ENCODE results near the gene TNFRSF8. TPM values are rescaled to one million over a fixed set of nuclear protein-coding genes. Genes with fewer than 3 reads are reported as not detected.

The TNFRSF8 gene
- total and polyA plus RNA-seq, 9 of the 15 experiments (the other 6 are each of a cell fraction or from before 2014, with no cell fraction given) = 3.5 to 38.4 (median 17.1) TPM

DNA sequence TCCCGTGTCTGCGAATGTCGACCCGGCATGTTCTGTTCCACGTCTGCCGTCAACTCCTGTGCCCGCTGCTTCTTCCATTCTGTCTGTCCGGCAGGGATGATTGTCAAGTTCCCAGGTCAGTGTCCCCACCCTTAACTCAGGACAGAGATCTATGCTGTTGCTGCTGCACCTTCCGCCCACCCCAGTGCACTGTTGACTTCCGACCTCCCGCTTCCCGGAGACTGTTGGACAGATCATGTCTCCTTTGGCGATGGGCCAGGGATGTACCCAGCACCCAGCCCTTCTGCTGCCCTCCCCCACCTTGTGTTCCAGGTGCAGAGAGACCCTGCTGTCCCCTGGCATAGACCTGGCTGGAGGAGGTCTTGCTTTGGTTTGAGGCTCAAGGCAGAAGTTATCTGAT lies 41.3 kb downstream of the TNFRSF8 start:
- BruUV-seq (replicated peaks) = no TSS peak
- TF ChIP-seq NR2F6 (CRISPR knock-in tag; IDR thresholded peaks at IDR 0.05) (no peak), NFIC (IDR thresholded peaks at IDR 0.05) (peak; percentile 62)
- peak overlapping the region in 1 of 2 experiments; percentile 57; a peak in 2 of 4 replicates for H3K9ac ChIP-seq (ENCODE audit: insufficient read depth in 1 of 2, low read depth in 2 of 2, low read length in 2 of 2)
- peaks cover 54% of the 10 kb centered on the region; the same call in 2 of the 3 replicates for H3K36me3 ChIP-seq (ENCODE audit: control insufficient read depth, insufficient read depth, low read length)
- CTCF ChIA-PET (ENCODE audit: low intra/inter-chr PET ratio) = no interaction called here
- in situ Hi-C loops (cut with MboI) (no loop called here), intact Hi-C loops (cut with micrococcal nuclease) (no loop called here)
- H3K9me1 ChIP-seq (ENCODE audit: control insufficient read depth, insufficient read depth, low read length) = no peaks in the 10 kb centered on the region
- no peaks in the 10 kb centered on the region for H4K20me1 ChIP-seq (replicated peaks; ENCODE audit: control insufficient read depth, insufficient read depth, low read length)
- no peak overlapping the region for H3K27ac ChIP-seq (ENCODE audit: extremely low read depth, low read depth, low read length)
- DNase-seq (ENCODE audit: extremely low read depth in 1 of 4, low spot score in 3 of 4) (no peak), FAIRE-seq (no peak), ATAC-seq (no peak)
- no peaks in the 10 kb centered on the region for H3K79me2 ChIP-seq (ENCODE audit: control insufficient read depth, insufficient read depth, low read length)
- no peak overlapping the region for H2AFZ ChIP-seq (ENCODE audit: low read depth, low read length)
- H3K4me3 ChIP-seq = no peak overlapping the region
- H3K4me1 ChIP-seq (replicated peaks in 1 of 2; ENCODE audit: control insufficient read depth in 2 of 2, insufficient read depth in 2 of 2, low read length in 2 of 2) = peaks cover 0 to 8% of the 10 kb centered on the region in 2 experiments; a peak in 3 of 5 replicates
- 62% methylated on average over 12 of the region's 13 CpGs for WGBS (ENCODE audit: insufficient coverage, low coverage, missing lambda C conversion rate)
- no peak overlapping the region for H3K4me2 ChIP-seq (ENCODE audit: insufficient read depth, low read length)
- no peaks in the 10 kb centered on the region for H3K9me3 ChIP-seq (replicated peaks; ENCODE audit: control insufficient read depth, insufficient read depth, low read depth, low read length)
- POLR2A ChIA-PET = interaction anchor here (0.6 kb wide), 1 partner anchor 66 kb away, joined by 3 read pairs; no protein-coding TSS in a partner anchor
- no peaks in the 10 kb centered on the region for H3K27me3 ChIP-seq (ENCODE audit: control insufficient read depth in 2 of 2, insufficient read depth in 2 of 2, low read length in 2 of 2)

GRCh38 chr1:12106153-12106552 lies 43.0 kb downstream of the TNFRSF8 start:
- no peaks in the 10 kb centered on the region for H3K9me1 ChIP-seq (ENCODE audit: control insufficient read depth, insufficient read depth, low read length)
- DNase-seq (ENCODE audit: extremely low read depth in 1 of 4, low spot score in 3 of 4) = no peak
- no peak overlapping the region for H2AFZ ChIP-seq (ENCODE audit: low read depth, low read length)
- H3K4me1 ChIP-seq (replicated peaks in 1 of 2; ENCODE audit: control insufficient read depth in 2 of 2, insufficient read depth in 2 of 2, low read length in 2 of 2) = peaks cover 0 to 8% of the 10 kb centered on the region in 2 experiments; a peak in 3 of 5 replicates
- ATAC-seq = no peak
- H3K27me3 ChIP-seq (ENCODE audit: control insufficient read depth in 2 of 2, insufficient read depth in 2 of 2, low read length in 2 of 2) = no peaks in the 10 kb centered on the region
- H3K9ac ChIP-seq (ENCODE audit: insufficient read depth in 1 of 2, low read depth in 2 of 2, low read length in 2 of 2) = 0 out of 4 replicates have a peak overlapping the region, but pooled peaks of 1 of the 2 experiments have one; percentile 22
- CTCF ChIA-PET (ENCODE audit: low intra/inter-chr PET ratio) = interaction anchor here (0.9 kb wide), 1 partner anchor 170 kb away, joined by 3 read pairs; no protein-coding TSS in a partner anchor
- H3K9me3 ChIP-seq (replicated peaks; ENCODE audit: control insufficient read depth, insufficient read depth, low read depth, low read length) = no peaks in the 10 kb centered on the region
- POLR2A ChIA-PET = interaction anchor here (2.4 kb wide), 1 partner anchor 197 kb away, joined by 9 read pairs; no protein-coding TSS in a partner anchor
- no peak for FAIRE-seq
- WGBS (ENCODE audit: insufficient coverage, low coverage, missing lambda C conversion rate) = 77% methylated on average over 5 of the region's 5 CpGs
- no peaks in the 10 kb centered on the region for H3K79me2 ChIP-seq (ENCODE audit: control insufficient read depth, insufficient read depth, low read length)
- no peak overlapping the region for H3K4me2 ChIP-seq (ENCODE audit: insufficient read depth, low read length)
- H3K27ac ChIP-seq (ENCODE audit: extremely low read depth, low read depth, low read length) = no peak overlapping the region
- intact Hi-C loops (cut with micrococcal nuclease) (no loop called here), in situ Hi-C loops (cut with MboI) (no loop called here)
- no TSS peak for BruUV-seq (replicated peaks)
- peaks cover 55% of the 10 kb centered on the region; the same call in 2 of the 3 replicates for H3K36me3 ChIP-seq (ENCODE audit: control insufficient read depth, insufficient read depth, low read length)
- H3K4me3 ChIP-seq = no peak overlapping the region
- H4K20me1 ChIP-seq (replicated peaks; ENCODE audit: control insufficient read depth, insufficient read depth, low read length) = no peaks in the 10 kb centered on the region
- TF ChIP-seq SAFB (IDR thresholded peaks at IDR 0.05; ENCODE audit: borderline replicate concordance, low read depth, low read length) (no peak), TAF15 (IDR thresholded peaks at IDR 0.05; ENCODE audit: low read depth, low read length) (no peak), HBP1 (CRISPR knock-in tag; IDR thresholded peaks at IDR 0.05) (no peak), ZNF239 (CRISPR knock-in tag; IDR thresholded peaks at IDR 0.05) (no peak), HLTF (IDR thresholded peaks at IDR 0.05) (no peak), SAP30 (IDR thresholded peaks at IDR 0.05; ENCODE audit: borderline replicate concordance, insufficient read depth, low read depth, low read length, poor library complexity, severe bottlenecking) (no peak), YBX1 (IDR thresholded peaks at IDR 0.05) (no peak), ZNF79 (CRISPR knock-in tag; IDR thresholded peaks at IDR 0.05; ENCODE audit: low read depth) (no peak), NBN (IDR thresholded peaks at IDR 0.05; ENCODE audit: low read depth) (no peak), HMG20A (CRISPR knock-in tag; conservative IDR thresholded peaks at IDR 0.05) (no peak), HEY1 (CRISPR knock-in tag; IDR thresholded peaks at IDR 0.05; ENCODE audit: borderline replicate concordance) (no peak), PHB2 (IDR thresholded peaks at IDR 0.05; ENCODE audit: low read depth) (no peak), C11orf30 (IDR thresholded peaks at IDR 0.05; ENCODE audit: low read depth) (no peak), PYGO2 (tag; IDR thresholded peaks at IDR 0.05) (no peak)
- TF ChIP-seq, protein P1, sequence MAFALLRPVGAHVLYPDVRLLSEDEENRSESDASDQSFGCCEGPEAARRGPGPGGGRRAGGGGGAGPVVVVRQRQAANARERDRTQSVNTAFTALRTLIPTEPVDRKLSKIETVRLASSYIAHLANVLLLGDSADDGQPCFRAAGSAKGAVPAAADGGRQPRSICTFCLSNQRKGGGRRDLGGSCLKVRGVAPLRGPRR (CRISPR knock-in tag; IDR thresholded peaks at IDR 0.05) = no peak
